IMR-90 (cell line): ENCODE results near the gene ABTB2.

Experiments
- CHD1 ChIP-seq: IDR thresholded peaks from 2 replicates; pipeline ENCODE4 v1.6.1; 2012; ENCODE audit warnings: low read depth, low read length, improper control_type of control experiment
- CTCF ChIP-seq: conservative IDR thresholded peaks from 2 replicates; pipeline ENCODE4 v1.5.1; 2012; ENCODE audit warnings: mild to moderate bottlenecking, low read depth, low read length, improper control_type of control experiment
- POLR2A ChIP-seq: IDR thresholded peaks from 2 replicates; pipeline ENCODE4 v1.6.1; 2012; ENCODE audit warnings: mild to moderate bottlenecking, low read depth, low read length
- RFX5 ChIP-seq: IDR thresholded peaks from 2 replicates; pipeline ENCODE4 v1.8.0; 2012; ENCODE audit warnings: low read depth, mild to moderate bottlenecking, low read length, moderate library complexity

GRCh38 chr11:34235189-34235588 lies 122.6 kb downstream of the ABTB2 start:
- TF ChIP-seq CTCF (no peak), RFX5 (no peak), POLR2A (no peak), CHD1 (no peak)
